HG03520 (cell line): ENCODE results near the gene DIP2C.

Experiments
- ATAC-seq: cut with Tn5 transposase; IDR thresholded peaks from one replicate; pipeline ENCODE4 v1.9.1; 2021; ENCODE audit warnings: mild to moderate bottlenecking, moderate library complexity; ENCODE audit not compliant: unreplicated experiment

DIP2C gene

DNA sequence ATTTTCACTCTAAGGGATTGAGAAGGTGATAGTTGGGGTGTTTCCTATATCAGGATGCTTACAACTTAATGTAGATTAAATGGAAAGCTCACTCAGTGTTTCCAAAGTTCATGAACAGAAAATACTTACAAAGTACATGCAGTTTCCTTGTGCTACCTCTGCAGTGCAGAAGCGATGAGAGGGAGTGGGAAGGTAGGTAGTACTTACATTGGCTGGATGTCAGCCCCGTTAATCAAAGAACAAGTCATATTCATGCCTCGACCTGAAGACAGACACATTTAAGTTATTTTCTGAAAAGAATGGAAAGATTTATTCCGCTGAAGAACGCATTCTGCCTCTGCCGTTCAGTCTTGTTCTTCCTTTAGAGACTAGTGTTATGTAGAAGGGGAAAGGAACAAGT lies 461.1 kb downstream of the DIP2C start:
- ATAC-seq, result no peak

GRCh38 chr10:227014-227413 lies 462.5 kb downstream of the DIP2C start:
- ATAC-seq, result no peak

DNA sequence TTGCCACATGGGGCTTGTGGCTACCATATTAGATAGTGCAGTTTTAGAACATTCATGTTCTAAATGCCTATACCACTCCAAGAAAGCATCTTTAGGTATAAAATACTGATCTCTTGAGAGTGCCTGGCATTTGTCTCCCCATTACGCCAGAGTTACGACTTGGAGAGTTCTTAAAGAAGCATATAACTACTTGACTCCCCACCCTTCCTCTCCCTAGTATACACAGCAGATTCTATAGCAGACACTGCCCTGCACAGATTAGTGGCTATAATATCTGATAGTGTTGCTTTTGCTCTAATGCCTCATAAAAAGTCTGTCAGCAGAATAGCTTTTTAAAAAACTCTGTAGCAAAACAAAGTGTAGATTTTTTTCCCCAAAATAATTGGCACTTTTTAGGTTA lies 463.4 kb downstream of the DIP2C start:
- no peak for ATAC-seq

DNA sequence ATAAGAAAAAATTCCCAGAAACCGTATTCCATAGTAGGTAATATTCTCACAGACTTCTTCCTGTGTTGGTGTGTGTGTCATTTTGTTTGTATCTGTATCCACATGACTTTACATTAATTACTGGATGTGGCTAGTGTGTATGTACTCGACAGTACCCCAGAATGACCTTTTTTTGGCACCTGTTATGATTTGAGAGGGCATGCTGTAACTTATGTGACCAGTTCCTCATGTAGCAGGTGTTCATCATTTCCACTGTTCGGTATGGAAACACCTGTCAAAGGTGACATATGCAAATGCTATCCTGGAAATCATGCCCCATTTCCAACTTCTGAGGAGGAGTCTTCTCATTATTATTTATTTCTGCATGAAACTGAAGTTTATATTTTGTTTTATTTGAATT lies 464.9 kb downstream of the DIP2C start:
- no peak for ATAC-seq
